Prostate gland (tissue), 2 donors: ENCODE results near the gene UQCRC1.

ENCODE experiments used
- POLR2A ChIP-seq: fragments of 450-650 bp; IDR thresholded peaks from one replicate; pipeline ENCODE4 v1.6.1; 2016; ENCODE audit warnings: antibody characterized with exemption, mild to moderate bottlenecking
- POLR2AphosphoS5 ChIP-seq: sonication (generic); formaldehyde crosslinking; IDR thresholded peaks from one replicate; pipeline ENCODE4 v1.6.1; 2017; ENCODE audit warnings: antibody characterized with exemption
- TF ChIP-seq, protein P1 (sequence below), 4 experiments: fragments of 200-600 bp in 2 of 4; fragments of 450-650 bp in 2 of 4; sonication (generic) in 2 of 4; IDR thresholded peaks; 1 replicate in 3 of 4; 2 replicates in 1 of 4; pipeline ENCODE4 v1.5.1; 2016 to 2019; ENCODE audit warnings: antibody characterized with exemption in 4 of 4, mild to moderate bottlenecking in 2 of 4, moderate library complexity in 2 of 4

DNA sequence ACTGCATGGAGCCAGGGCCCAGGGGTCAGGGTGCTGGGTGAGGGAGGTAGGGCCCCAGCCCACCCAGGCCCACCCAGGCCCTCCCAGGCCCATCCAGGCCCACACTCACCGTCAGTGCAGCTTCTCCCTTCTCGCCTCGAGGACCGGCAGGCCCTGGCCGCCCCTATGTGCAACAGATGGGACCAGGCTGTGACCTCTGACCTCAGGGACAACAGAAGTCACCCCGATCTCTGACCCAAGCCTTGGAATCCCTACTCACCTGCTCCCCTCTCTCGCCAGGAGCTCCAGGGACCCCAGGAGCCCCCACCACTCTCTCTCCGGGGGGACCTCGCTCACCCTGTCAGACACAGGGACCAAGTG is 43.1 kb downstream of the UQCRC1 start:
- TF ChIP-seq POLR2AphosphoS5 (no peak), POLR2A (no peak)
- TF ChIP-seq, protein P1, sequence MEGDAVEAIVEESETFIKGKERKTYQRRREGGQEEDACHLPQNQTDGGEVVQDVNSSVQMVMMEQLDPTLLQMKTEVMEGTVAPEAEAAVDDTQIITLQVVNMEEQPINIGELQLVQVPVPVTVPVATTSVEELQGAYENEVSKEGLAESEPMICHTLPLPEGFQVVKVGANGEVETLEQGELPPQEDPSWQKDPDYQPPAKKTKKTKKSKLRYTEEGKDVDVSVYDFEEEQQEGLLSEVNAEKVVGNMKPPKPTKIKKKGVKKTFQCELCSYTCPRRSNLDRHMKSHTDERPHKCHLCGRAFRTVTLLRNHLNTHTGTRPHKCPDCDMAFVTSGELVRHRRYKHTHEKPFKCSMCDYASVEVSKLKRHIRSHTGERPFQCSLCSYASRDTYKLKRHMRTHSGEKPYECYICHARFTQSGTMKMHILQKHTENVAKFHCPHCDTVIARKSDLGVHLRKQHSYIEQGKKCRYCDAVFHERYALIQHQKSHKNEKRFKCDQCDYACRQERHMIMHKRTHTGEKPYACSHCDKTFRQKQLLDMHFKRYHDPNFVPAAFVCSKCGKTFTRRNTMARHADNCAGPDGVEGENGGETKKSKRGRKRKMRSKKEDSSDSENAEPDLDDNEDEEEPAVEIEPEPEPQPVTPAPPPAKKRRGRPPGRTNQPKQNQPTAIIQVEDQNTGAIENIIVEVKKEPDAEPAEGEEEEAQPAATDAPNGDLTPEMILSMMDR (IDR thresholded peaks at IDR 0.05): no peak
